ENCODE results near the gene SPAG9. TPM values are rescaled to one million over a fixed set of nuclear protein-coding genes. Genes with fewer than 3 reads are reported as not detected.

SPAG9 gene
- total and polyA plus RNA-seq, 2 of the 8 experiments (the other 6 are each of a cell fraction or from before 2014, with no cell fraction given), result 9.8 to 63.8 TPM

- no peak overlapping the region for H4K8ac ChIP-seq (ENCODE audit: extremely low read depth, insufficient read depth, low read length)
- H3K79me1 ChIP-seq (ENCODE audit: low read depth, low read length), result no peaks in the 10 kb centered on the region
- no peak overlapping the region for H3K56ac ChIP-seq (replicated peaks; ENCODE audit: insufficient read length, low read depth, low read length)
- H3K9me3 ChIP-seq (ENCODE audit: insufficient read depth in 2 of 2, low read depth in 1 of 2, low read length in 1 of 2), result no peaks in the 10 kb centered on the region
- H4K5ac ChIP-seq (ENCODE audit: insufficient read length, low read depth, low read length), result no peak overlapping the region
- FAIRE-seq (no peak), DNase-seq (ENCODE audit: low read depth in 1 of 2, low spot score in 2 of 2) (no peak)
- H2BK12ac ChIP-seq (ENCODE audit: low read depth, low read length), result no peak overlapping the region
- WGBS, 2 experiments (ENCODE audit: extremely low coverage in 1 of 2, insufficient coverage in 1 of 2, insufficient read length in 1 of 2, insufficient replicate concordance in 2 of 2, low coverage in 1 of 2, low lambda C conversion rate in 2 of 2, missing lambda C conversion rate in 1 of 2), result 100% methylated on average over 2 of the region's 2 CpGs; no CpG with 5 or more reads in 1 of the 2 experiments
- H3K4me2 ChIP-seq (ENCODE audit: insufficient read depth in 1 of 2, low read depth in 2 of 2, low read length in 2 of 2), result no peak overlapping the region
- ChIA-PET CTCF (ENCODE audit: partially characterized antibody) (interaction anchor here (1.3 to 12.1 kb wide), 5 partner anchors 9 to 223 kb away, joined by 3 to 147 read pairs (median 6); partner anchors contain the start of gene NME1), POLR2A (ENCODE audit: partially characterized antibody) (no interaction called here)
- no peak overlapping the region for H3K9ac ChIP-seq (replicated peaks in 1 of 4; ENCODE audit: extremely low read depth in 1 of 4, low read depth in 3 of 4, low read length in 3 of 4)
- H3K27me3 ChIP-seq (replicated peaks in 1 of 4; ENCODE audit: control insufficient read depth in 3 of 4, extremely low read depth in 1 of 4, insufficient read depth in 3 of 4, low read length in 3 of 4), result no peaks in the 10 kb centered on the region
- no peak overlapping the region for H2BK5ac ChIP-seq (ENCODE audit: low read depth, low read length)
- H3K79me2 ChIP-seq (ENCODE audit: control insufficient read depth in 1 of 2, insufficient read depth in 2 of 2, low read length in 2 of 2), result no peaks in the 10 kb centered on the region
- H3K4me1 ChIP-seq (replicated peaks in 1 of 4; ENCODE audit: control insufficient read depth in 3 of 4, insufficient read depth in 4 of 4, low read length in 3 of 4), result no peaks in the 10 kb centered on the region
- TF ChIP-seq, protein P1, sequence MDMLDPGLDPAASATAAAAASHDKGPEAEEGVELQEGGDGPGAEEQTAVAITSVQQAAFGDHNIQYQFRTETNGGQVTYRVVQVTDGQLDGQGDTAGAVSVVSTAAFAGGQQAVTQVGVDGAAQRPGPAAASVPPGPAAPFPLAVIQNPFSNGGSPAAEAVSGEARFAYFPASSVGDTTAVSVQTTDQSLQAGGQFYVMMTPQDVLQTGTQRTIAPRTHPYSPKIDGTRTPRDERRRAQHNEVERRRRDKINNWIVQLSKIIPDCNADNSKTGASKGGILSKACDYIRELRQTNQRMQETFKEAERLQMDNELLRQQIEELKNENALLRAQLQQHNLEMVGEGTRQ (IDR thresholded peaks at IDR 0.05; ENCODE audit: low read length), result no peak
- TF ChIP-seq RNF2 (IDR thresholded peaks at IDR 0.05; ENCODE audit: borderline replicate concordance, low read depth, low read length, missing control alignments, poor library complexity, severe bottlenecking) (no peak), CHD2 (IDR thresholded peaks at IDR 0.05; ENCODE audit: low read length) (no peak), TAF7 (optimal IDR thresholded peaks at IDR 0.05; ENCODE audit: borderline replicate concordance, low read depth, low read length) (no peak), JUND (IDR thresholded peaks at IDR 0.05; ENCODE audit: low read length) (no peak), GTF2F1 (IDR thresholded peaks at IDR 0.05; ENCODE audit: borderline replicate concordance, low read depth, low read length) (no peak), RAD21 (IDR thresholded peaks at IDR 0.05 in 1 of 2, conservative IDR thresholded peaks at IDR 0.05 in 1 of 2; ENCODE audit: low read depth in 2 of 2, low read length in 2 of 2) (no peak), NRF1 (IDR thresholded peaks at IDR 0.05; ENCODE audit: low read depth, low read length) (no peak)
- no peak overlapping the region for H3K4ac ChIP-seq (replicated peaks; ENCODE audit: insufficient read length, low read depth, low read length)
- no peak overlapping the region for H2AFZ ChIP-seq (ENCODE audit: low read length)
- peaks cover 5 to 22% (median 11%) of the 10 kb centered on the region in 4 experiments; a peak in 7 of 8 replicates for H3K36me3 ChIP-seq (ENCODE audit: control insufficient read depth in 2 of 4, insufficient read depth in 4 of 4, low read length in 3 of 4)
- no peak overlapping the region for H3K4me3 ChIP-seq (ENCODE audit: extremely low read depth in 1 of 4, insufficient read depth in 2 of 4, low read depth in 3 of 4, low read length in 4 of 4)
- H4K91ac ChIP-seq (replicated peaks; ENCODE audit: insufficient read length, low read length), result no peak overlapping the region
- H3K23me2 ChIP-seq (ENCODE audit: low read depth, low read length), result no peaks in the 10 kb centered on the region
- H2BK15ac ChIP-seq (ENCODE audit: low read length), result no peak overlapping the region
- H2BK120ac ChIP-seq (replicated peaks; ENCODE audit: low read depth, low read length), result no peak overlapping the region
- H3K23ac ChIP-seq (ENCODE audit: insufficient read length), result no peak overlapping the region
- H3K18ac ChIP-seq (ENCODE audit: extremely low read depth, low read length), result no peak overlapping the region
- H3K14ac ChIP-seq (ENCODE audit: insufficient read length), result no peak overlapping the region
- H4K20me1 ChIP-seq (replicated peaks in 1 of 2; ENCODE audit: control insufficient read depth in 1 of 2, insufficient read depth in 2 of 2, low read length in 2 of 2), result no peaks in the 10 kb centered on the region
- no peak overlapping the region for H2BK20ac ChIP-seq (ENCODE audit: low read length)
- H3K27ac ChIP-seq (ENCODE audit: low read depth, low read length), result no peak overlapping the region
- no peak overlapping the region for H2AK5ac ChIP-seq (ENCODE audit: low read depth, low read length)
Observed at GRCh38 chr17:51005768-51006167, 114.9 kb downstream of the SPAG9 start.

Data from H1 (cell line).